AG09309 (cell line): ENCODE measurements around the gene DHDH.
"Not testable (repeated sequence)": the region's sequence is repeated elsewhere in the genome, so short reads cannot be mapped to it uniquely, and the experiment has no call there.

Source experiments
- DNase-seq: peaks from one replicate; pipeline ENCODE4 v3.0.0-alpha.2; 2010; ENCODE audit warnings: low read depth
- H3K4me3 ChIP-seq: 2 replicates; pipeline ENCODE4 v1.5.1; 2011; ENCODE audit warnings: mild to moderate bottlenecking, low read depth, low read length, moderate library complexity; ENCODE audit not compliant: control insufficient read depth
- TF ChIP-seq, protein P1 (sequence below): IDR thresholded peaks from 2 replicates; pipeline ENCODE4 v1.5.1; 2011; ENCODE audit warnings: mild to moderate bottlenecking, low read depth, low read length, inconsistent platforms; ENCODE audit not compliant: insufficient read depth, control insufficient read depth; ENCODE audit errors: missing control alignments

Gene DHDH

GRCh38 chr19:48926909-48927308 lies 6.6 kb upstream of the DHDH start:
- TF ChIP-seq, protein P1, sequence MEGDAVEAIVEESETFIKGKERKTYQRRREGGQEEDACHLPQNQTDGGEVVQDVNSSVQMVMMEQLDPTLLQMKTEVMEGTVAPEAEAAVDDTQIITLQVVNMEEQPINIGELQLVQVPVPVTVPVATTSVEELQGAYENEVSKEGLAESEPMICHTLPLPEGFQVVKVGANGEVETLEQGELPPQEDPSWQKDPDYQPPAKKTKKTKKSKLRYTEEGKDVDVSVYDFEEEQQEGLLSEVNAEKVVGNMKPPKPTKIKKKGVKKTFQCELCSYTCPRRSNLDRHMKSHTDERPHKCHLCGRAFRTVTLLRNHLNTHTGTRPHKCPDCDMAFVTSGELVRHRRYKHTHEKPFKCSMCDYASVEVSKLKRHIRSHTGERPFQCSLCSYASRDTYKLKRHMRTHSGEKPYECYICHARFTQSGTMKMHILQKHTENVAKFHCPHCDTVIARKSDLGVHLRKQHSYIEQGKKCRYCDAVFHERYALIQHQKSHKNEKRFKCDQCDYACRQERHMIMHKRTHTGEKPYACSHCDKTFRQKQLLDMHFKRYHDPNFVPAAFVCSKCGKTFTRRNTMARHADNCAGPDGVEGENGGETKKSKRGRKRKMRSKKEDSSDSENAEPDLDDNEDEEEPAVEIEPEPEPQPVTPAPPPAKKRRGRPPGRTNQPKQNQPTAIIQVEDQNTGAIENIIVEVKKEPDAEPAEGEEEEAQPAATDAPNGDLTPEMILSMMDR, result no peak
- peak; percentile 94 for DNase-seq
- H3K4me3 ChIP-seq, result no peak overlapping the region

DNA sequence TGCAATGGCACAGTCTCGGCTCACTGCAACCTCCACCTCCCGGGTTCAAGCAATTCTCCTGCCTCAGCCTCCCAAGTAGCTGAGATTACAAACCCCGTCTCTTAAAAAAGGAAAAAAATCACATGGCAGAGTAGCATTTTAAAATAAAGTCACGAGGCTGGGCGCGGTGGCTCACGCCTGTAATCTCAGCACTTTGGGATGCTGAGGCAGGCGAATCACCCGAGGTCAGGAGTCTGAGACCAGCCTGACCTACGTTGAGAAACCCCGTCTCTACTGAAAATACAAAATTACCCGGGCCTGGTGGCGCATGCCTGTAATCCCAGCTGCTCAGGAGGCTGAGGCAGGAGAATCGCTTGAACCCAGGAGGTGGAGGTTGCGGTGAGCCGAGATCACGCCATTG lies 5.8 kb upstream of the DHDH start:
- DNase-seq, H3K4me3 ChIP-seq: not testable (repeated sequence)

DNA sequence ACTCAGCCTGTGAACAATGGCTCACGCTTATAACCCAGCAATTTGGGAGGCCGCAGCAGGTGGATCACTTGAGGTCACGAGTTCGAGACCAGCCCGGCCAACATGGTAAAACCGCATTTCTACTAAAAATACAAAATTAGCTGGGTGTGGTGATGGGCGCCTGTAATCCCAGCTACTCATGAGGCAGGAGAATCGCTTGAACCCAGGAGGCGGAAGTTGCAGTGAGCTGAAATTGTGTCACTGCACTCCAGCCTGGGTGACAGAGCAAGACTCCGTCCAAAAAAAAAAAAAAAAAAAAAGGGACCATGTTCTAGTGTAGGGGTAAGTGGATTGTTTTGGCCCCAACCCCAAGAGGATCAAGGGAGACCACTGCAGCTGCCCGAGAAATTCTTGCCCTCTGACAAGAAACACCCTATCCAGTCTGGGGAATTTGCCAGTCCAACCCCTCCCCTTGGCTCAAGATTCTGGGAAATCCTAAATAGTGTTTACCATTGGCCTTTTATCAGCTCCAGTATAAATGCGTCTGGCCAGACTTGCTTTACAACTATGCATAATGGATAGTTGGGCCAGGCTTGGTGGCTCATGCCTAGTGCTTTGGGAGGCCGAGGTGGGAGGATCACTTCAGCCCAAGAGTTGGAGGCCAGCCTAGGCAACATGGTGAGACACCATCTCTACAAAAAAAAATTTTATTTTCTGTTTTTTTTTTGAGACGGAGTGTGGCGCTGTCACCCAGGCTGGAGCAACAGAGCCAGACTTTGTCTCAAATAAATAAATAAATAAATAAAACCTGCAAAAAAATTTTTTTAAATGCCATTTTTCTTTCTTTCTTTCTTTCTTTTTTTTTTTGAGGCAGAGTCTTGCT lies 5.1 kb upstream of the DHDH start:
- TF ChIP-seq, protein P1, result no peak
- H3K4me3 ChIP-seq, result no peak overlapping the region
- DNase-seq, result no peak

DNA sequence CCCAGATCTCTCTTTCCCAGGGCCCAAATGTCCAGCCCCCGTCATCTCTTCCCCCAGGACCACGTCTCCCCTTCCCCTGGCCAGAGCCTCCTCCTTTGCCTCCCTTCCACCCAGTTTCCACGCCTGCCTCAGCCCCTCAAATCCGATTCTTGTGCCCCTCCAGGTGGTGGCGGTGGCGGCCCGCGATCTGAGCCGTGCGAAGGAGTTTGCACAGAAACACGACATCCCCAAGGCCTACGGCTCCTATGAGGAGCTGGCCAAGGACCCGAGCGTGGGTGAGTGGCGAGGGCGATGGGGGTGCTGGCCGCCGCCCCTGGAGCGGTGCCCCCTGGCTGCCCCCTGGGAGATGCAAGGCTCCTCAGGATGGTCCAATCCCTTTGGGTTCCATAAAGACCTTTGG lies 1.3 kb downstream of the DHDH start:
- TF ChIP-seq, protein P1, result no peak
- DNase-seq, result no peak
- no peak overlapping the region for H3K4me3 ChIP-seq

GRCh38 chr19:48935864-48936263 lies 2.4 kb downstream of the DHDH start:
- no peak overlapping the region for H3K4me3 ChIP-seq
- no peak for DNase-seq
- TF ChIP-seq, protein P1, result no peak

DNA sequence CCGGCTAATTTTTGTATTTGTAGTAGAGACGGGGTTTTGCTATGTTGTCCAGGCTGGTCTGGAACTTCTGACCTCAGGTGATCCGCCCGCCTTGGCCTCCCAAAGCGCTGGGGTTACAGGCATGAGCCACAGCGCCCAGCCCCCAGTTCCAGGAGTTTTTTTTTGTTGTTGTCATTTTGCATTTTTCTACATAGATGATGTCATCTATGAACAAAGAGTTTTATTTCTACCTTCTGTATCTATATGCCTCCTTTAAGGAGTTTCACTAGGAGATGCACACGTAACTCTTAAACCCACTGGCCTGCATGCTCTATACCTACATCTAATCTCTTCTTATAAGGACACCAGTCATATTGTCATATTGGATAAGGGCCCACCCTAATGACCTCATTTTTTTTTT lies 4.8 kb downstream of the DHDH start:
- no peak overlapping the region for H3K4me3 ChIP-seq
- no peak for DNase-seq
- TF ChIP-seq, protein P1, result no peak

- TF ChIP-seq, protein P1, result no peak
- no peak for DNase-seq
- H3K4me3 ChIP-seq, result no peak overlapping the region
Measured at GRCh38 chr19:48940902-48941301, 7.4 kb downstream of the DHDH start.
